Testis (tissue), 3 donors: ENCODE measurements around the gene TCF23. TPM values are rescaled to one million over a fixed set of nuclear protein-coding genes. Genes with fewer than 3 reads are reported as not detected.
"Not testable (repeated sequence)": the region's sequence is repeated elsewhere in the genome, so short reads cannot be mapped to it uniquely, and the experiment has no call there.

Experiments
- DNase-seq: peaks from one replicate; pipeline ENCODE4 v3.0.0-alpha.2; 2019
- H3K27ac ChIP-seq, 2 donors: fragments of 200-600 bp; sonication (generic); one replicate each; pipeline ENCODE4 v1.5.1; 2019
- H3K27me3 ChIP-seq: fragments of 200-600 bp; sonication (generic); one replicate; pipeline ENCODE4 v1.5.1; 2019
- H3K36me3 ChIP-seq: fragments of 200-600 bp; sonication (generic); one replicate; pipeline ENCODE4 v1.5.1; 2017; ENCODE audit warnings: low read depth; ENCODE audit errors: missing control alignments
- H3K4me1 ChIP-seq: fragments of 200-600 bp; sonication (generic); one replicate; pipeline ENCODE4 v1.5.1; 2019
- H3K4me3 ChIP-seq, 2 donors: fragments of 200-600 bp; sonication (generic); one replicate each; pipeline ENCODE4 v1.5.1; 2017 to 2019
- H3K9me3 ChIP-seq: fragments of 200-600 bp; sonication (generic); one replicate; pipeline ENCODE4 v1.5.1; 2017
- CTCF ChIP-seq, 3 experiments: fragments of 450-650 bp in 2 of 3; fragments of 200-600 bp in 1 of 3; sonication (generic) in 1 of 3; IDR thresholded peaks; one replicate each; pipeline ENCODE4 v1.5.1; 2016 to 2019; ENCODE audit warnings: antibody characterized with exemption in 3 of 3, mild to moderate bottlenecking in 2 of 3, moderate library complexity in 1 of 3
- POLR2A ChIP-seq: fragments of 450-650 bp; IDR thresholded peaks from one replicate; pipeline ENCODE4 v1.6.1; 2017; ENCODE audit warnings: antibody characterized with exemption, mild to moderate bottlenecking, moderate library complexity
- WGBS, 2 donors: methylation state at CpG; one replicate each; pipeline ENCODE4 v1.1.5; 2018; 5-methylcytosine and 5-hydroxymethylcytosine counted together
- intact Hi-C: fragments of 100-400 bp; cut with DNase I; formaldehyde crosslinking; loops from one replicate; pipeline ENCODE4 v1.15.1; 2023; ENCODE audit warnings: low total_unique reads
- polyA plus RNA-seq: library from polyadenylated mRNA; stranded (reverse); fragments of 350-450 nt; fragmentation: Illumina TruSeq; extraction: RNeasy Lipid Tissue Mini Kit (QIAGEN cat#74804); gene quantifications from one replicate; pipeline ENCODE4 v1.2.3, GENCODE V29; 2014; ENCODE audit warnings: low read depth, low replicate concordance; ENCODE audit not compliant: insufficient read depth
- total RNA-seq, 2 donors: library from RNA; depleted of rRNA; stranded (reverse); fragments of >200 nt; gene quantifications; one replicate each; pipeline ENCODE4 v1.2.3, GENCODE V29; 2016

TCF23 gene
- total and polyA plus RNA-seq, 3 donors from 2014 or later: 5.5 to 6.7 (median 6.6) TPM

GRCh38 chr2:27186613-27187345 lies 38.0 kb downstream of the TCF23 start:
- intact Hi-C loops: no loop called here
- H3K4me3 ChIP-seq: no peak overlapping the region
- peak overlapping the region in 1 of 2 donors; percentile 91 for H3K27ac ChIP-seq
- 78% methylated on average over 6 of the region's 6 CpGs for WGBS, 2 donors
- no peaks in the 10 kb centered on the region for H3K9me3 ChIP-seq
- H3K27me3 ChIP-seq: no peaks in the 10 kb centered on the region
- H3K36me3 ChIP-seq: no peaks in the 10 kb centered on the region
- TF ChIP-seq POLR2A (no peak), CTCF (IDR thresholded peaks at IDR 0.05) (no peak)
- peaks cover 7% of the 10 kb centered on the region for H3K4me1 ChIP-seq
- no peak for DNase-seq

GRCh38 chr2:27189989-27190388 lies 41.2 kb downstream of the TCF23 start:
- Histone ChIP-seq H3K27ac (no peak overlapping the region), H3K4me3 (no peak overlapping the region), H3K27me3 (no peaks in the 10 kb centered on the region), H3K9me3 (no peaks in the 10 kb centered on the region), H3K4me1 (peaks cover 4% of the 10 kb centered on the region), H3K36me3 (no peaks in the 10 kb centered on the region)
- TF ChIP-seq CTCF (IDR thresholded peaks at IDR 0.05) (no peak), POLR2A (no peak)
- 84 to 96% methylated on average over 8 of the region's 8 CpGs for whole genome bisulfite sequencing, 2 donors
- intact Hi-C loops: no loop called here
- no peak for DNase-seq

- H3K27me3 ChIP-seq: no peaks in the 10 kb centered on the region
- H3K4me1 ChIP-seq: no peaks in the 10 kb centered on the region
- H3K9me3 ChIP-seq: no peaks in the 10 kb centered on the region
- DNase-seq: peak; percentile 82
- WGBS, 2 donors: 55 to 61% methylated on average over 8 of the region's 8 CpGs
- intact Hi-C loops: no loop called here
- H3K27ac ChIP-seq: no peak overlapping the region
- no peaks in the 10 kb centered on the region for H3K36me3 ChIP-seq
- no peak overlapping the region for H3K4me3 ChIP-seq
- TF ChIP-seq POLR2A (no peak), CTCF (IDR thresholded peaks at IDR 0.05) (peak; percentile 61 to 66 (median 66))
These were observed 42.4 kb downstream of the TCF23 start for GRCh38 chr2:27191070-27191829.

- peaks cover 5% of the 10 kb centered on the region for H3K4me1 ChIP-seq
- DNase-seq: no peak
- intact Hi-C loops: no loop called here
- TF ChIP-seq CTCF (IDR thresholded peaks at IDR 0.05) (no peak), POLR2A (no peak)
- WGBS, 2 donors: 63 to 76% methylated on average over 17 of the region's 17 CpGs
- H3K4me3 ChIP-seq: no peak overlapping the region
- H3K36me3 ChIP-seq: no peaks in the 10 kb centered on the region
- H3K27me3 ChIP-seq: no peaks in the 10 kb centered on the region
- no peaks in the 10 kb centered on the region for H3K9me3 ChIP-seq
- H3K27ac ChIP-seq: peak overlapping the region in 1 of 2 donors; percentile 53
These were observed 45.9 kb downstream of the TCF23 start for GRCh38 chr2:27194538-27195354.

- H3K27me3 ChIP-seq, intact Hi-C loops, H3K27ac ChIP-seq, H3K36me3 ChIP-seq, H3K4me1 ChIP-seq, H3K4me3 ChIP-seq, DNase-seq, H3K9me3 ChIP-seq: not testable (repeated sequence)
- 89 to 97% methylated on average over 3 of the region's 3 CpGs for WGBS, 2 donors
These were observed 47.0 kb downstream of the TCF23 start for GRCh38 chr2:27195799-27196198.

GRCh38 chr2:27198068-27198467 lies 49.3 kb downstream of the TCF23 start:
- H3K36me3 ChIP-seq, H3K9me3 ChIP-seq, H3K27me3 ChIP-seq, H3K4me3 ChIP-seq, DNase-seq, H3K4me1 ChIP-seq, intact Hi-C loops: not testable (repeated sequence)
- peak overlapping the region; percentile 75 to 87 for H3K27ac ChIP-seq
- WGBS, 2 donors: 85 to 98% methylated on average over 3 of the region's 3 CpGs
